GM21786 (cell line): ENCODE measurements around the gene IFT74.

Experiments used
- ATAC-seq: cut with Tn5 transposase; IDR thresholded peaks from one replicate; pipeline ENCODE4 v1.9.1; 2021; ENCODE audit not compliant: unreplicated experiment

The IFT74 gene

DNA sequence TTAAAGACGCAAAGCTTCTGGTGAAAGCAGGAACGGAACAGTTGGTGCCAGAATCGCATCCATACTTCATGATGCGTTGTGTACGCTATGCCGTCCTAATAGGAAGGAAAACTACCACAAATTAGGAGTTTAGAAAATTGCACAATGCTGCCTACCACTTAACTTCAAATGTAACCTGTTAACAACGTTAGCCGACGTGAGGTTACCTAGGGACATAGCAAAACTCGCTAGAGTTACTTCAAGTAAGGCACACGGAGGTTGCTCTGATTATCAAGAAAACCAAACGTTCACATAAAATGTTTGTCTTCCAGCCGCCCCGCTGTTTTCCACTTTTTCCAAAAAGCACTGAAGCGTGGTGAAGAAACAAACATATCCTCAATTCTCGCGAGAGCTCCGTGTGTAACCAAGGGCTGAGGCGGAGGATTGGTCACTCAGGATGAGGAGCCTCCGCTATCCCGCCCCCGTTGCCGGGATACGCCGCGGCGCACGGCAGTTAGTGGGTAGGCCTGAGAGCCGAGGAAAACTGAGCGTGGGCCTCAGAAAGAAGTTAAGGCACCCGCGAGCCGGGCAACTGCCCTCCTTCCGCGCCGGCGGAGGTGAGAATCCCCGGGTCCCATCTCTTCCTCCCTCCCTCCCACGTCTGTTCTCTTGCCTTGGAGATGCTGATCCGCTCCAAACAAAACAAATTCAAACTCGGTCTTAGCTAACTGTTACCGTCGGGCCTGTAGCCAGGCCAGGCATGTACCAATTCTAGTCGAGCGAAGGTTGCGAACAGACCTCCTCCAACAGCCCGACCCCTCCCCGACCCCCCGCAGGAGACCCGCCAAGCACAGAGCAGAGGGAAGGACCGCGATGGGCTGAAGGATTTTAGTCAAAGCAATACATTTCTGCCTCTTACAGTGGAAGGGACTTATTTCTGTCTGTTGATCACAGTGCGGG is at the start of gene IFT74:
Gene IFT74, plus strand, starts transcription at position 492 of the 939 bp plus-strand sequence. CDS start 5,556 bp downstream, outside the sequence.
- ATAC-seq, result peak; percentile 94

DNA sequence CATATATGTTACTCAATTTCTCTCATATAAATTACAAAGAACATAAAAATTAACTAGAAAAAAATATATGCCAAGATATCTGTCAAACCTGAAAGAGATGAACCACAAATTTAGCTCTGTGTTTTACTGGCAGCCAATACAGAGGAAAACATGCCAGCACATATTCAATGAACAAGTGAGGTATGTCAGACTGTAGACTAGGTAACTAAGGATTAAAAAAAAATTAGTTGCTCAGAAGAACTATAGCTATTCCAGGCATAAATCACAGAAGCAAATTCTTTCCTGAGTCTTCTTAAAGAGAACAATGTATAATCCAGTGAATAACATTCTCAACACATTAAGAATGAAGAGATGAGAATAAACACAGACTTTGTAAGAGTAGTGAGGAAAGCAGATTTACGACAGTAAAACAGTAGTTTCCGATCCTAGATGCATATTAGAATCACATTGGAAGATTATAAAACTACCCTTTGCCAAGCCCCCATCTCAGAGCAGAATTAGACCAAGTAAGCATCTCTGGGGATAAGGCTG is 43.0 kb upstream of the IFT74 start:
- ATAC-seq, result no peak

DNA sequence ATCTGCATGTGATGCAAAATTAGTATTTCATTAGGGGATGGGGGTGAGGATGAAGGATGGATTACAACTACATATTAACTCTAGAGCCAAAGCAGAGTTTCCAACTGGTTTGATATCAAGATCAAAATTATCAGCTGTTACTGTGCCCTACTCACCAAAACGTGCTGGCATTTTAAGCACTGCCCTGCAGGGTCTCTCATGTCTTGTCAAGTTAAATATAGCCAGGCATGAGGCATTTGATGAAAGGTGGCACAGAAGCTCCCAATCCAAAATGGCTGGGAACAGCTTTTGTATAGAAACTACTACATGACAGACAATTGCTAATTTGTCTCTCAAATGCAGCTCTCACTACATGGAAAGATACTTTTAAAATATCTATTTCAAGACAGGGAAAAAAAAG is 36.5 kb upstream of the IFT74 start:
- no peak for ATAC-seq

DNA sequence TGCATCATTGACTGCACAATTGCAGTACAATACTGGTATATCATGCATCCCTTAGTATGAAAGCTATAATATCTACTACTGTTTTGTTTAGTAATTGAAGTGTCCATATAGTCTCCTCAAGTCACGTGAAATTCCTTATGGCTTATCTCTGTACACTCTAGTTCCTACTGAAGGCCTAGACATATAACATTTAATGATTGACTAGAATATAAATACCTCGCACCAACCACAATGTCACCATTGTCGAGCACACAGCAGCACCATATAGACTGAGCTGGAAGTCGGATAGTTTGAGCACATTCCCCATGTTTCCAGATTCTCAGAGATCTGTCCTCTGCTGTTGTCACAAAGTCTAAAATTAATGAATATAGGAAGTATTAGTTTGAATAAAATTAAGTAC is 30.6 kb upstream of the IFT74 start:
- no peak for ATAC-seq

DNA sequence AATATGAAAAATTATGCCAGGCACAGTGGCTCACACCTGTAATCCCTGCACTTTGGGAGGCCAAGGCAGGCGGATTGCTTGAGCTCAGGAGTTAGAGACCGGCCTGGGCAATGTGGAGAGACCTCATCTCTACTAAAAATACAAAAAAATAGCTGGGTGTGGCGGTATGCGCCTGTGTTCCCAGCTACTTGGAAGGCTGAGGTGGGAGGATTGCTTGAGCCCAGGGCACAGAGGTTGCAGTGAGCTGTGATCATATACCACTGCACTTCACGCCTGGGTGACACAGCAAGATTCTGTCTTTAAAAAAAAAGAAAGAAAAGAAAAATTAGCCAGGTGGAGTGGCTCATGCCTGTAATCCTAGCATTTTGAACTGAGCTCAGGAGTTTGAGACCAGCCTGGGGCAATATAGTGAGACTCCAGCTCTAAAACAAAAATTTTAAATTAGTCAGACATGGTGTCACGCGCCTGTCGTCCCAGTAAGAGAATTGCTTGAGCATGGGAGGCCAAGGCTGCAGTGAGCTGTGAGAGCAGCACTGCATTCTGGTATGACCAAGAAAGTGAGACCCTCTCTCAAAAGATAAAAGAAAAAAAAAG is 27.2 kb upstream of the IFT74 start:
- ATAC-seq, result no peak

DNA sequence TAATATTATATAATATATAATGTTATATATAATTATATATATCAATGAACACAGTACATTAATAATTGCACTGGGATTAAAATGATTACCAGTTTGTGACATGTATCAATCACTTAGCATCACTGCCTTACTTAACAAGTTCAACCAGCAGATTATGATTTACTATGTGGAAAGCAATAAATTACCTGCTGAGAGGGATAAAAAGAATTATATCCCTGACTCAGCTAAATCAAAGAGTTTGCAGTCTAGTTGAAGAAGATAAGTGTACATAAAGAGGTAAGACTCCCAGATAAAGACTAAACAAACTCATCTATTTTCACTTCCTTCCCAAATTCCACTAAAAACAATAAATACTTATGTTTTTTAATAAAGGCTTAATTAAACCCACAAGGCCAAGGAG is 20.4 kb upstream of the IFT74 start:
- no peak for ATAC-seq

DNA sequence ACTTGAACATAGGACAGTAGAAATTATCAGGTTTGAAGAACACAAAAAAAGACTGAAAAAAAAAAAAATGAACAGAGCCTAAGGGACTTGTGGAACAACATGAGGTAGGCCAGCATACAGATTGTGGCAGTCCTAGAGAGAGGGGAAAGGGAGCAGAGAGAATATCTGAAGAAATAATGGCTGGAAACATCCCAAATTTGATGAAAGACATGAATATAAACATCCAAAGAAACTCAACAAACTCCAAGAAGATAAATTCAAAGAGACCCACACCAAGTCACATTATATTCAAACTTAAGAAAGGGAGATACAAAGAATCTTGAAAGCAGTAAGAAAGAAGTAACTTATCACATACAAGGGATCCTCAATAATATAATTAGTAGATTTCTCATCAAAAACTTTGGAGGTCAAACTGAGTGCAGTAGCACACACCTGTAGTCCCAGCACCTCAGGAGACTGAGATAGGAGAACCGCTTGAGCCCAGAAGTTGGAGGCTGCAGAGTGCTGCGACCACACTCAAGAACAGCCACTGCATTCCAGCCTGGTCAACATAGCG is 18.3 kb upstream of the IFT74 start:
- ATAC-seq, result no peak

DNA sequence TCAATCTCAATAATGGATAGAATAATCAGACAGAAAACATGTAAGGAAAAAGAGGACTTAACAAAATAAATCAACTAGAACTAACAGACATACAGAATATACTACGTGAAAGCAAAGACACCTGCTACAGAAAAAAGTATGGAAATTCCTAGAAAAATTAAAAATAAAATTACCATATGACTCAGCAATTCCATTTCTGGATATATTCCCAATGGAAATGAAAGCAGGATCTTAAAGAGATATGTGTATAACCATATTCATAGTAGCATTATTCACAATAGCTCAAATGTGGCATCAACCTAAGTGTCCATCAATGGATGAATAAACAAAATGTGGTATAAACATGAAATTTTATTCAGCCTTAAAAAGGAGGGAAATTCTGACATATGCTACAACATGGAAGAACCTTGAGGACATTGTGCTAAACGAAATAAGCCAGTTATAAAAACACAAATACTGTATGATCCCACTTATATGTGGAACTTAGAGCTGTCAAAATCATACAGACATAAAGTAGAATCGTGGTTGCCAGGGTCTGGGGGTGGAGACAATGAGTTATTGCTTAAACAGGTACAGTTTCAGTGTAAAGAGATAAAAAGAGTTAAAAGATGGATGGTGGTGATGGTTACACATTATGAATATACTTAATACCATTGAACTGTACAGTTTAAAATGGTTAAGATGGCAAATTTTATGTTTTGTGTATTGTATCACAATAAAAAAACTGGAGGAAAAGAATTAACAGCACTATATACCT is 16.1 kb upstream of the IFT74 start:
- no peak for ATAC-seq

DNA sequence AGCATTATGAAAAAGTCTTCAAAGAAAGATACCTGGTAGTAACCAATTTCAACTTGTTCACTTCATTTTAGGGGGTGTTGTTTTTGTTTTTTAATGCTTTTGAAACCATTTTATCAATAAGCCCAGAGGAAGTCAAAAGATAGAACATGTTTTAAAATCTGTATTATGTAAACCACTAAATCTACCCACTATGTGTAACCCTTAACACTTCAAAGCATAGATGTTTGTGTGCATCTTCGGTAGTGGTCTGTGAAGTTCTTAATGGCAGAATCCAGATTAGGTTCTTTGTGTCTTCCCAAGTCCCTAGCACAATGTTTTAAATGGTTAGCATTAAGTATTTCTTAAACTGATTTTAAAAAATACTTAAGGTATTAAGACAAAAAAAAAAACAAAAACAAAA is 15.4 kb upstream of the IFT74 start:
- no peak for ATAC-seq

DNA sequence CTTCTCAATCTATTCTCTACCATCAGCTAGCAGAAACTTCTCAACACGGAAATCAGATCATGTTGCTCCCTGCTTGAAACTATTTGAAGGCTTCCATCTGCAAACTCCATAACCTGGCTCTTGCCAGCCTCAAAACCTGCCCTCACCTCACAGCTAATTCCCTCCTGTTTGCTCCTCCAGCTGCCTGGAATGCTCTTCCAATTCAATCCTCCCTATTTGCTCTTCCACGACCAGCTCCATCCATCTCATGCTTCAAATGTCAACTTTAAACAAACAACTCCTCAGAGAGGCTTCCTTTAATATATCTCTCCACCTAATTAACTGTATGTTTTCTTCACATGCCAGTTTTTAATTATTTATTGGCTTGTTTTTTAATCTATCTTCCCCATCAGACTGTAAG is 10.6 kb upstream of the IFT74 start:
- ATAC-seq, result no peak

DNA sequence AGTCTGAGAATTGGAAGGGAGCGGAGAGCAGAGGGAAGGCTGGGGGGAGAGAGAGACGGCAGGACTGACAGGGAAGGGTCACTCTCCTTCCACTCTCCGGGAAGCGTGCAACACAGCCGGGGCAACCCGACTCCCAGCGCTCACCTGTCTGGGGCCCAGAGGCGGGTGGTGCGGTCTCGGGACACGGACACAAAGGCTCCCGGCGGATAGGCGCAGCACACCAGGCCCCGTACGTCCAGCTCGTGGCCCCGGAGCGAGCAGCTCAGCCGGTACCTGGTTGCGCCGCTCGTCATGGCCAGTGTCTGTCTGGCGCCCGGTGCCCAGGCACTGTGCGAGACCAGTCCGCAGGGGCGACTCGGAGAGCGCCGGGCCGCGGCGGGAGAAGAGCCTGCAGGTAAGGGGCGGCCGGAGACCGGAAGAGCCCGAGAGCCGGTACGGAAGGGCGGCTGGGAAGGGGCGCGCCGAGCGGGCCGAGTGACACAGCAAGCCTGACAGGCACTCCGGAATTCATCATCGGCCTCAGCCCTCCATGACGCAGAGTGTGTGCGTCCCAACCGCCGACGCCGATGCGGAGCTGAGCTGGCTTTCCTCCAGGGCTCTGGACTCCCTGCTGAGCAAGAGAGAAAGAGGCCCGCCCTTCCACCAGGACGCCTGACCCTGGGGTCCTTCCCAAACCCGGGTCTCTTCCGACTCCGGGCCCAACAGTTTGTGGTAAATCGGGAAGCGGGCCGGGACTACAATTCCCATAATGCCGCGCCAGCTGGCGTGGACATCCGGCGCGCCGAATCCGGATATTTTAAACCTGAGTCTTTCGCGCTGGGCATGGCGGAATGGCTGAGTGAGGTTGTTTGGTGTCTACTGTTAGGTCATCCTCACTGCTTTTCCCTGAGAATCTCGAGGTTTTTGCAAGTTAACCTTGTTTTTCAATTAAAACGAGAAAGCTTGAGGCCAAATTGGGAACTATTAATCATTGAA is 9.2 kb upstream of the IFT74 start, which contains the start of gene PLAA:
Gene PLAA, minus strand, starts transcription at position 490 of the 975 bp plus-strand sequence. Its CDS starts 197 bp downstream, at position 293.
- peak; percentile 99 for ATAC-seq

DNA sequence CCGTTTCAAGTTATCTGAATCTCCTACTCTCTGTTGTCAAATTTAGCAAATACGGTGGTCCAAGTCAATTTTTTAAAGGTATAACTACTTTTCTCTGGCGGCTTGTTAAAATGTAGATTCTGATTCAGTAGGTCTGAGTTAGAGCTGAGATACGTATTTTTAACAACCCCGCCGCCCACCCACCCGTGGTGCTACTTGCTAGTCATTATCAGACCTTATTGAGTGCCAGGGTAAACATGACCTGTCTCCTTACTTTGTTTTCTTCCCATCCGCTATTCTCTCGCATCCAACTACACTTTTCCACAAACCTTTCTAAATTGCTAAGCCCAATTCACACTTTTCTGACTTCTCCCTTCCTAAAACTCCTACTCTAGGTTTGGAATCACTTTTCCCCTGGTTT is 8.5 kb upstream of the IFT74 start:
- ATAC-seq, result no peak

DNA sequence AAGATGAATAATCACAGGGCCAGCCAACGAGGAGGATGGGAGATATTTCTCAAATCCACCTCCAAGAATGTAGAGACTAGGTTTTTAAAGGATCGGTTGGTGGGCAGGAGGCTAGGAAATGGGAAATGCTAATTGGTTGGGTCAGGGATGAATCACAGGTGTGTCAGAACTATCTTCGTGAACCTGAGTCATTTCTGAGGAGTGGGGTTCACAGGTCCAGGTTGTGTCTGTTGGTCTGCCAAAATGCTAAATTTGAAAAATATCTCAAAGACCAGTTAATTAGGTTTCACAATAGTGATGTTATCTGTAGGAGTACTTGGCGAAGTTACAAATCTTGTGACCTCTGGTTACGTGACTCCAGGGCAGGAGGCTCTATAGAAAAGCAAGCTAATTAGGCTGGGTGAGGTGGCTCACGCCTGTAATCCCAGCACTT is 6.6 kb upstream of the IFT74 start:
- no peak for ATAC-seq

DNA sequence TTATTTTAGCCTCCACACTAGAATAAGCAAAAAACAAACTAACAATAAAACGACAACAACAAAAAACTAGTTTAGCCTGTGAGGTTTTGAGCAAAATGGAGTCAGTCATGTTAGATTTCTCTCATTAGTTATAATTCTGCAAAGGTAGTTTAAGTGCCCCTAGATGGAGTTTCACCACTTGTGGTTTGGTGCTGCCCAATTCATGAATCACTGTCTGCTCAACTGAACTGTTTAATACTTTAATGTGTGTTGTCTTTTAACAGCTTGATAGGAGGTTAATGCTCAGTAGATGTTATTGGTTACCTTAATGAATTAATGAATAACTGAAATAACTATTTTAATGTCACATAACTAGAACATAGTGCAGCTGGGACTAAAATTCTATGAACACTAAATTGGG is 5.7 kb upstream of the IFT74 start:
- ATAC-seq, result no peak

DNA sequence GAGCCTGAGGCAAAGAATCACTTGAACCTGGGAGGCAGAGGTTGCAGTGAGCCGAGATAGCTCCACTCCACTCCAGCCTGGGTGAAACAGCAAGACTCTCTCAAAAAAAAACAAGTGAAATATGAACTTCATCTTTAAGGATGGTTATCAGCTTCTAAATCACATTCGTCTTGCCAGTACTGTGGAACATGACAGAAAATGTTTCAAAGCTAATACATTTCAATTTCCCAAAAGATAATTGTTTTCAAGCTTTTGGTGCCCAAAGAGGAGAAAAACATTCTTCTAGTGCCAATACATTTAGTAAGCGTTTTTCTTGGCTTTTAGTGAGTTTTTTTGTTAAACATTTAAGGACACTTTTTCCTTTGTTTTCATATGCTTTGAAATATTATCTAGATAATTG is 4.4 kb upstream of the IFT74 start:
- ATAC-seq, result no peak

DNA sequence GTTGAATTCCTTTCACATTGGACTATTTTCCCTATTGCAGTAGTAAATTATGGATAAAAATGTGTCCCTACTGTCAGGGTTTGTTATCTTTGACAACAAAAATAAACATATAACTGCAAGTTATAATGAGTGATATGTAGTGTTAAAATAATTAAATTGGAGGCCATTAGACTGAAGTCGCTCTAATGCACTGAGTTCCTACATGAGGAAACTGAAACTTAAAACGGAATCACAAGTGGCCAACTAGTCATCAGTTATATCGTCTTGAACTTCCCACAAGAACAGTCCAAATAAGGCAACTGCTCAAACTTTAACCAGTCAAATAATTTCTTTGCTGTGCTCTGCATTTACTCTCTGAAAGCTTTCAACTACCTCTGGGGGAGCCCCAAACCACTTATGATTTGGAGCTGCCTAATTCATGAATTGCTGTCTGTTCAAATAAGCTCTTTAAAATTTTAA is 2.1 kb upstream of the IFT74 start:
- ATAC-seq, result peak; percentile 37

DNA sequence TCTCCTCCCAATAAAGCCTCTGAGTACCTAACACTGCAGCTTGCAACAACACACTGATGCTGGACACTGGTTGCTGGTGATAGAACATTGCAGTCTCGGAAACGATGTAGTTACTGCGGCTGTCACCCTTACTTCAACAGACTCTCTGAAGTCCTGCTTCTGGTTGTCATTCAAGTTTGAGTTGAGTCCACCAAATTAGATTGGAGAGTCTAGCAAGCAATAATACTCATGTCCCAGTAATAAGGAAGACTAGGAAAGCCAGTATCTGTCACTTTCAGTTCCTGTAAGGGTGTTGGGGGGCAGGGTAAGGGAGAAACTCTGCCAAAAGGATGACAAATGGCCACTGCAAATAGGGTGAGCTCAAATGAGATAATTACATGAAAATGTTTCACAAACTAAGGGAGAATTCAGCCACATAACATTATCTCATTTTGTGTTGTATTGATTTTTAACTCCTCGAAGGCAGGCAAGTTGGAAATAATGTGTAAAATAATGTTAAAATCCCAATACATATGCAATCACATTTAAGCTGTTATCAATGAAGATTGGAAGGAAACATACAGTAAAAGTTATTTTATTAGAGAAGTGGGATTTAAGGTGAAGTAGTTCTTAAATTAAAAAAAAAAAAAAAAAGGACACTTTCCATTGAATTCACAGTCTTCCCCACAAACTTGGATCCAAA is 849 bp upstream of the IFT74 start:
- ATAC-seq, result peak; percentile 35

DNA sequence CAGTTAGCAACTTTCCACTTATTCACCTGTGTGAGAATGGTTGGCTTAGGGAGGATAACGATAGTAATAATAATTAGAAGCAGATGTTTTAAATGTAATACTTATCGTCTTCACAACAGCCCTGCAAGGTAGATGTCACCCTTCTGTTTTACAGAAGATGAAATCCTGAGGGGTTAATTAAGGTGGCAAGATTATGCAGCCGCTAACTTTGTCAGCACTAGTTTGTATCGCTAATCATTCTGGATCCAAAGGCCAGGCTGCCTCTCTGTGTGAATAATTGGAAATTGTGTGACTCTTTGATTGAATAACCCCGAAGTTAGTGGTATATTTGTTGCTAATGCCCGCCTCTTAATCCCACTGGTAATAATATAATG is 635 bp downstream of the IFT74 start:
- ATAC-seq, result no peak

DNA sequence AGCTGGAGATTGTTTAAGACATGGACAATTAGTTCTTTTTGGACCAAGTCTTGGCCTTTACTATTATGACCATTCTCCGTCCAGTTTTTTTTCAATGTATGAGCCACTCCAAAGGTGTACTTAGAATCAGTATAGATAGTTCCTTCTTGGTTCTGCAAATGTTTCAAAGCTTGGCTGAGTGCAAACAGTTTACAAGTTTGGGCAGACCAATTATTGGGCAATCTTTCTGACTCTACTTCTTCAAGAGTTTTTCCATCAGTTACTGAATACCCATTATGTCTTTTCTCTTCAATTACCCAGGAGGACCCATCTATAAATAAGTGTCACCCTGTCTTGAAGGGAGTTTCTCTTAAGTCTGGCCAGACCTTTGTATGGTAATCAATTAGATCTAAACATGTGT is 15.5 kb downstream of the IFT74 start:
- ATAC-seq, result no peak
